ENCODE results near the gene RIPOR3.

DNA sequence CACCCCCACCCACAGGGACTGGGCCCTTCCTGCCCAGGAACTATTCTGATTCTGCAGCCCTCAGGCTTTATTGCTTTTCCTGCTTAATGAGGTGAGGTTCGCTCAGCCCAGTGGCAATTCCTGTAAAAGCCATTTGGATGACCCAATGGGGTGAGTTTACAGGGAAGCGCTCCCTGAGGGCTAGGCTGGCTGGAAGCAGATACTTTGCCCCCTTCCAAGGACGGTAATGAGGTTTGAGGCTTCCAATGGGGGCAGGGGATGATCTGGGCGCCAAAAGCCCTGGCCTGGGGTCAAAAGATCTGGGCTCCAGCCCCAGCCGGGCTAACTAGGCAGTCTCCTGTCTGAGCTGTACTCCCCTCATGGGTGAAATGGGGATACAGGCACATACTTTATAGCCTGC is 41.8 kb downstream of the RIPOR3 start:
- TF ChIP-seq, protein P1, sequence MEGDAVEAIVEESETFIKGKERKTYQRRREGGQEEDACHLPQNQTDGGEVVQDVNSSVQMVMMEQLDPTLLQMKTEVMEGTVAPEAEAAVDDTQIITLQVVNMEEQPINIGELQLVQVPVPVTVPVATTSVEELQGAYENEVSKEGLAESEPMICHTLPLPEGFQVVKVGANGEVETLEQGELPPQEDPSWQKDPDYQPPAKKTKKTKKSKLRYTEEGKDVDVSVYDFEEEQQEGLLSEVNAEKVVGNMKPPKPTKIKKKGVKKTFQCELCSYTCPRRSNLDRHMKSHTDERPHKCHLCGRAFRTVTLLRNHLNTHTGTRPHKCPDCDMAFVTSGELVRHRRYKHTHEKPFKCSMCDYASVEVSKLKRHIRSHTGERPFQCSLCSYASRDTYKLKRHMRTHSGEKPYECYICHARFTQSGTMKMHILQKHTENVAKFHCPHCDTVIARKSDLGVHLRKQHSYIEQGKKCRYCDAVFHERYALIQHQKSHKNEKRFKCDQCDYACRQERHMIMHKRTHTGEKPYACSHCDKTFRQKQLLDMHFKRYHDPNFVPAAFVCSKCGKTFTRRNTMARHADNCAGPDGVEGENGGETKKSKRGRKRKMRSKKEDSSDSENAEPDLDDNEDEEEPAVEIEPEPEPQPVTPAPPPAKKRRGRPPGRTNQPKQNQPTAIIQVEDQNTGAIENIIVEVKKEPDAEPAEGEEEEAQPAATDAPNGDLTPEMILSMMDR (IDR thresholded peaks at IDR 0.05; ENCODE audit: low read depth, low read length) = no peak
- TF ChIP-seq EZH2phosphoT487 (IDR thresholded peaks at IDR 0.05; ENCODE audit: low read depth) = no peak

Measured in OCI-LY3 (cell line).